ENCODE results near the gene HACD4.

- TF ChIP-seq CTCF (IDR thresholded peaks at IDR 0.05), result no peak
- no peak for TF ChIP-seq POLR2AphosphoS5 (IDR thresholded peaks at IDR 0.05)
These were observed 45.4 kb downstream of the HACD4 start for GRCh38 chr9:20985851-20986600.
